Measurements from ENCODE around the gene P4HA2.
"Not testable (repeated sequence)": the region's sequence is repeated elsewhere in the genome, so short reads cannot be mapped to it uniquely, and the experiment has no call there.

Gene P4HA2

GRCh38 chr5:132156413-132156812, 71.2 kb downstream of the P4HA2 start:
- H3K9ac ChIP-seq (ENCODE audit: low read depth, low read length, poor library complexity, severe bottlenecking), result no peak overlapping the region
- H3K4me2 ChIP-seq (ENCODE audit: low read depth, low read length, poor library complexity, severe bottlenecking), result no peak overlapping the region
- H3K79me2 ChIP-seq (ENCODE audit: insufficient read depth, low read length), result no peaks in the 10 kb centered on the region
- no peaks in the 10 kb centered on the region for H3K9me3 ChIP-seq (ENCODE audit: insufficient read depth, low read depth, low read length)
- H3K36me3 ChIP-seq (ENCODE audit: insufficient read depth, low read length), result no peaks in the 10 kb centered on the region
- no peaks in the 10 kb centered on the region for H3K9me2 ChIP-seq (replicated peaks; ENCODE audit: low read depth, low read length)
- no peak overlapping the region for H2AFZ ChIP-seq (ENCODE audit: low read length)
- H3F3A ChIP-seq (ENCODE audit: low read depth), result no peaks in the 10 kb centered on the region
- no peaks in the 10 kb centered on the region for H3K27me3 ChIP-seq (ENCODE audit: insufficient read depth, low read length, poor library complexity, severe bottlenecking)
- no peak for TF ChIP-seq EZH2phosphoT487 (IDR thresholded peaks at IDR 0.05; ENCODE audit: borderline replicate concordance)
- TF ChIP-seq CTCF (conservative IDR thresholded peaks at IDR 0.05; ENCODE audit: low read length), result no peak
- H3K4me1 ChIP-seq (ENCODE audit: insufficient read depth, low read length, poor library complexity, severe bottlenecking), result no peaks in the 10 kb centered on the region
- no peak overlapping the region for H3K4me3 ChIP-seq (ENCODE audit: low read length, poor library complexity, severe bottlenecking)
- no peaks in the 10 kb centered on the region for H4K20me1 ChIP-seq (ENCODE audit: insufficient read depth, low read length, poor library complexity, severe bottlenecking)

GRCh38 chr5:132150565-132150964, 77.1 kb downstream of the P4HA2 start:
- no peaks in the 10 kb centered on the region for H3K9me3 ChIP-seq (ENCODE audit: insufficient read depth, low read depth, low read length)
- H4K20me1 ChIP-seq (ENCODE audit: insufficient read depth, low read length, poor library complexity, severe bottlenecking), result no peaks in the 10 kb centered on the region
- no peaks in the 10 kb centered on the region for H3F3A ChIP-seq (ENCODE audit: low read depth)
- H3K9me2 ChIP-seq (replicated peaks; ENCODE audit: low read depth, low read length), result no peaks in the 10 kb centered on the region
- no peaks in the 10 kb centered on the region for H3K79me2 ChIP-seq (ENCODE audit: insufficient read depth, low read length)
- H3K4me1 ChIP-seq (ENCODE audit: insufficient read depth, low read length, poor library complexity, severe bottlenecking), result no peaks in the 10 kb centered on the region
- no peak overlapping the region for H3K4me2 ChIP-seq (ENCODE audit: low read depth, low read length, poor library complexity, severe bottlenecking)
- no peak overlapping the region for H3K4me3 ChIP-seq (ENCODE audit: low read length, poor library complexity, severe bottlenecking)
- no peak overlapping the region for H3K9ac ChIP-seq (ENCODE audit: low read depth, low read length, poor library complexity, severe bottlenecking)
- TF ChIP-seq CTCF (conservative IDR thresholded peaks at IDR 0.05; ENCODE audit: low read length), result no peak
- no peak for TF ChIP-seq EZH2phosphoT487 (IDR thresholded peaks at IDR 0.05; ENCODE audit: borderline replicate concordance)
- no peak overlapping the region for H2AFZ ChIP-seq (ENCODE audit: low read length)
- no peaks in the 10 kb centered on the region for H3K27me3 ChIP-seq (ENCODE audit: insufficient read depth, low read length, poor library complexity, severe bottlenecking)
- no peaks in the 10 kb centered on the region for H3K36me3 ChIP-seq (ENCODE audit: insufficient read depth, low read length)

GRCh38 chr5:132147663-132148062, 80.0 kb downstream of the P4HA2 start:
- no peaks in the 10 kb centered on the region for H3K9me2 ChIP-seq (replicated peaks; ENCODE audit: low read depth, low read length)
- H3K9me3 ChIP-seq (ENCODE audit: insufficient read depth, low read depth, low read length), result no peaks in the 10 kb centered on the region; the same call in 1 of the 2 replicates
- H3K79me2 ChIP-seq (ENCODE audit: insufficient read depth, low read length), result no peaks in the 10 kb centered on the region
- no peak overlapping the region for H2AFZ ChIP-seq (ENCODE audit: low read length)
- H3K4me2 ChIP-seq (ENCODE audit: low read depth, low read length, poor library complexity, severe bottlenecking), result no peak overlapping the region
- H3K4me3 ChIP-seq (ENCODE audit: low read length, poor library complexity, severe bottlenecking), result no peak overlapping the region
- TF ChIP-seq EZH2phosphoT487 (IDR thresholded peaks at IDR 0.05; ENCODE audit: borderline replicate concordance) (no peak), CTCF (conservative IDR thresholded peaks at IDR 0.05; ENCODE audit: low read length) (no peak)
- H3K4me1 ChIP-seq (ENCODE audit: insufficient read depth, low read length, poor library complexity, severe bottlenecking), result no peaks in the 10 kb centered on the region
- H3F3A ChIP-seq (ENCODE audit: low read depth), result no peaks in the 10 kb centered on the region
- no peaks in the 10 kb centered on the region for H4K20me1 ChIP-seq (ENCODE audit: insufficient read depth, low read length, poor library complexity, severe bottlenecking)
- no peaks in the 10 kb centered on the region for H3K27me3 ChIP-seq (ENCODE audit: insufficient read depth, low read length, poor library complexity, severe bottlenecking)
- H3K36me3 ChIP-seq (ENCODE audit: insufficient read depth, low read length), result no peaks in the 10 kb centered on the region
- no peak overlapping the region for H3K9ac ChIP-seq (ENCODE audit: low read depth, low read length, poor library complexity, severe bottlenecking)

GRCh38 chr5:132145326-132145725, 82.3 kb downstream of the P4HA2 start:
- not testable (repeated sequence) for H4K20me1 ChIP-seq (ENCODE audit: insufficient read depth, low read length, poor library complexity, severe bottlenecking); H3K4me1 ChIP-seq (ENCODE audit: insufficient read depth, low read length, poor library complexity, severe bottlenecking); H3K27me3 ChIP-seq (ENCODE audit: insufficient read depth, low read length, poor library complexity, severe bottlenecking); H3K9me3 ChIP-seq (ENCODE audit: insufficient read depth, low read depth, low read length); H3K4me2 ChIP-seq (ENCODE audit: low read depth, low read length, poor library complexity, severe bottlenecking); H3K9ac ChIP-seq (ENCODE audit: low read depth, low read length, poor library complexity, severe bottlenecking); H3K36me3 ChIP-seq (ENCODE audit: insufficient read depth, low read length); H3K79me2 ChIP-seq (ENCODE audit: insufficient read depth, low read length); H3K4me3 ChIP-seq (ENCODE audit: low read length, poor library complexity, severe bottlenecking); H2AFZ ChIP-seq (ENCODE audit: low read length); H3K9me2 ChIP-seq (replicated peaks; ENCODE audit: low read depth, low read length); H3F3A ChIP-seq (ENCODE audit: low read depth)
